Islet of Langerhans (tissue), 1 donor: ENCODE measurements around the gene COL13A1.

Source experiments
- FAIRE-seq: peaks from one replicate; lab custom pipeline; 2011; peaks lifted over from hg19 to GRCh38; lab: Jason Lieb, UNC

COL13A1 gene

DNA sequence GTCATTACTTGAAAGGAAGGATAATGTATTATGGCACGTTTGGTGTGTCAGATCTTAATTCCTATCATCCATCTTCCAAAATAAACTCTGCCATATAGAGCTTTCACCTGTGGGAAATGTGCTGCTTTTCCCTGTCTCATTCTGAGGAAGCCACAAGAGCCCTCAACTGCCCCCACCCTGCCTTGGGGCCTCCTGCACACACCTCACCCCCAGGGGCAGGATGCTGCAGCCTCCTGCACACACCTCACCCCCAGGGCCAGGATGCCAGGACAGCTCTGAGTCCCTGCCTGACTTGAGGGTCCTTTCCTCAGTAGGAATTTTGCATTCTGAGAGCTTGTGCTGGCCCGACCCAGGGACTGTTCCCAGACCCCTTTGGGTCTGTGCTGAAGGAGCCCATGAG, 67.1 kb downstream of the COL13A1 start:
- FAIRE-seq, result no peak

DNA sequence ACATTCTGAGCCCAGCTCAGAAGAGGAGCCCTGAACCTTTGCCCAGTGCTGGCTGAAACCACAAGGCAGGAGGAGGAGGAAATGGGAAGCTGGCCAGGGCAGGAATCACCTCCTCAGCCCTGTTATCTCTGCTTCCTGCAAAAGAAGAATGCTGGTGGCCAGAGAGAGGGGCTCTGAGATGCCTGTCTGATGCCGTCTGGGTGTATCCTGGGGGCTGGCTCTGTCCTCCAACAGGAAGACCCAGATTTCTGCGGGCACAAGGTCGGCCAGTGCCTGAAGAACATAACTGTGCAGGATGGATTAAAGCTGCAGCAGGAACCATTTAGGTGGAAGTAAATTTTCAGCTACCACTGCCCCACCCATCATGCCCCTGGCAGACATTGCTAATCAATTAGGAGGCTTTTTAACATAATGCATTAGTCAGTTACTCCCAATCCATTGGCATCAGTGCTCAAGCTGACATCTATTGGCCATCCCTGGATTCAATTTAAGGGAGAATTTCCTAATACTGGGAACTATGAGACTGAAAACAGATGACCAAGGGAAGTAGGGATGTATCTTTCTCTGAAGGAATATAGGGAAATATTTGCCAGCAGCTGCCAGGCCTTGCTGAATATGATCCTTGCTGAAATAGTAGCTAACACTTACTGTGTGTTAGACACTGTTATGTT, 67.7 kb downstream of the COL13A1 start:
- no peak for FAIRE-seq

DNA sequence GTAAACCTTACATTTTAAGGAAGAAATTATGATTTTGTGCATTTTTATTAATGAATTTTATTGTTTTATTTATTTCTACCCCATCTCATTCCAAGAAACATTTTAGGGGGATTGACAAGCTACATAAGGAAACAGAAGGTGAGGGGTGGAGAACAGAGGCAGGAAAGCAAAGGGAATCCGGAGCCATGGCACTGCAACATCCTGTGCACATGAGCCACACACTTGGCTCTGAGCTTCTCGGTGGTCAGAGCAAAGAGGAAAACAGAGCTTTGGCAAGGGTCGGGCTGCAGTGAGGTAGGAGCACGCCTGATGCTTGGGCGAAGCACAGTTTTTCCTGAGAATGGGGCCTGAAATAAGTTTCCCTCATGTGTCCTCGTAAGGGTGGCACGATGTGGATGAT, 68.9 kb downstream of the COL13A1 start:
- no peak for FAIRE-seq

DNA sequence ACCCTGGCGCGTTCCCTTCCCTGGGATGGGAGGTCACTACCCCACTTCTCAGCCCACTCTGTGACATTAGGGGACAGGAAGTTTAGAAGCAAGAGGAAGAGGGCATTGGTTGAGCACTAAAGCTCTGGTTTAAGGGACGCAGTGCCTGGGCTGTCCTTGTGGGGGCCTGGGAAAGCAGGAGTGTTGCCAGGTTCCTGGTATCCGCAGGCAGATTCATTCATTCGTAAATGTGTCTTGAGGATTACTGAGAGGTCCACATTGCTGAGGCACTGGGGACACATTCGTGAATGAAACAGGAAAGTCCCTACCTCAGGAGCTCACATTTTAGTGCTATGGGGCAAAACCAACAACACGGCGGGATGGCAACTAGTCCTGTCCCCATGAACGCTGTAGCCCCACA, 69.4 kb downstream of the COL13A1 start:
- FAIRE-seq, result no peak

DNA sequence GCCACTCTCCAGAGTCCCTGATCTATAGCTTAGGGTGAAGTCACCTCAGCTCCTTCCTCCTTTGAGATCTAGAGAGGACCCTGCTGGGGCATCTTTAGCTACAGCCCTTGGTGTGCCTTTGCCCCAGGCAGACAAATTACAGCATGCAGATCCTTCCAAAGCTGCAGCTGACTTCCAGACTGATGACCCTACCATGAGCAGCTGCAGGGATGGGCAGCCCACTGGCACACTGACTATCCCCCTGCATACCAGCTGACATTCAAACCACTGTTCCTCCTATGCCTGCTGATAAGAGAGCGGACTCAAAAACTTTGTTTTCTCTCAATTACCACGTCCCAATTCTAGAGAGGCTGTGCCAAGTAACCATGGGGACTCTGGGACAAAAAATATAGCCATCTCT, 70.6 kb downstream of the COL13A1 start:
- FAIRE-seq, result no peak

DNA sequence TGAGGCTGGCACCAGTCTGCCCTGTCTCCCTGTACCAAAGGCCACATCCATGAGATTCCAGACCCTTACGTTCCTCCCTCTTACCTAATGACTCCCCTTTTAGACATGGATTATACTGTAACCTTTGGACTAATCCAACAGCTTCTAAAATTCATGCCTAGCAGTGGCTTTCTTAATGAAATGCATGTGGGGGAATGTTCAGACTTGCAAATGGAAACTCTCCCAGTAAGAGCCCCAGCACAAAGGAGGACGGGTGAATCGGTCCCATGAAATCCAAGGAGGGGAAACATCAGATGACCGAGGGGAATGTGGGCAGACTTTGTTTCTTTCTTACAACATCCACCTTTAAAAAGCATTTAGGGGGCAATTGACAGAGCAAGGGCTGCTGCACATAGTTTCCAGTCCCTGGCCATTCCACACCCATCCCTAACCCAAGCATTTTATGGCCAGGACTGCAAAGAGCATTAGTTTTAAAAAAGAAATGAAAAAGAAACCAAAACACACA, 71.5 kb downstream of the COL13A1 start:
- FAIRE-seq, result no peak

DNA sequence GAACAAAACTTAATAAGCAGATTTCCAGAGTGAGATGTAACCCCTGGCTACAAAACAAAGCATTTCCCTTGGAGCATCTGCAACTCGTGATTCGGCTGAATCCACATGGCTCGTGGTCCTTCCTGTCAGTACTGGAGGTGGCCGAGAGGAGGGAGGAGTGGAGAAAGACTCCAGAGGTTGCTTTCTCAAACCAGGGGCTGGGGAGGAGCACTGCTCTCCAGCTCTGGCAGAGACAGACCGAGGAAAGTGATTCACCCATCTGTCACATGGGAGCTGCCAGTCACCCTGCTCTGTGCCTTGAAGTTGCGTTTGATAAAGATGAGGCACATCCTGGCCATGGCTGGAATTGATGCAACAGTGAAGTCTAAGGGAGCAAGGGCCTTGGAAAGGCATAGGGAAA, 72.7 kb downstream of the COL13A1 start:
- FAIRE-seq, result no peak

DNA sequence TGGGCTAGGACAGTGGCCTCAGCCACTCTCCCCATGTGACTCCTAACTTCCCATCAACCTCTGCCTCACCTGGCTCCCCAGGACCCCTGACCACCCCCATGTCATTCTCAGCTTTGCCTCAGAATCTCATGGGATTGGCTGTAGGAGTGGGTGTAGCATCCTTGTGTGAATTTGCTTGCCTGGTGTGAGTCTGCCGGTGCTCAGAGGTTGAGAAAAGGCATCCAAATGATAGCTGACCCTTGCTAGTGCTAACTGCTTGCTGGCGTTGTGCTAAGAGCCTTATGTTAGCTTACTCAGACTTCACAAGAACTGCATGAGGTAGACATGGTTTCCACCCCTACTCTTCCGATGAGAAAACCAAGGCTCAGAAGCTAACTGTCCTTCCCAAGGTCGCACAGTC, 74.2 kb downstream of the COL13A1 start:
- no peak for FAIRE-seq

DNA sequence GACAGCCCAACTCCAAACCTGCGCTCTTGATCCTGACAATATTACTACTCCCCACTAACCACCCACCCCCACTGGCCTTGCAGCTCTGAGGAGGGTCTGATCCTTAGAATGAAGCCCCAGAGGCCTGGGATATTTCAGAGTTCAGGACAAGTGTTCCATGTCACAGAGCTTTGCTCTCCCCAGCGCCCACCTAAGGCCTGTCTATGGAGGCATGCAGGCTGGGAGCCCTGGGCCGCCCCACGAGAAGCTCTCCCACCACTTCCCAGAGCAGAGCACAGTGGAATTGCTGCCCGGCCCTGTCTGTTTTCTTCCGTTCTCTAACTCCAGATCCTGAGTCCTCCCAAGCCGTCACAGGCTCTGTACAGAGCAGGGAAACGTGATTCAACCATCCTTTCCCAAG, 74.6 kb downstream of the COL13A1 start:
- no peak for FAIRE-seq

DNA sequence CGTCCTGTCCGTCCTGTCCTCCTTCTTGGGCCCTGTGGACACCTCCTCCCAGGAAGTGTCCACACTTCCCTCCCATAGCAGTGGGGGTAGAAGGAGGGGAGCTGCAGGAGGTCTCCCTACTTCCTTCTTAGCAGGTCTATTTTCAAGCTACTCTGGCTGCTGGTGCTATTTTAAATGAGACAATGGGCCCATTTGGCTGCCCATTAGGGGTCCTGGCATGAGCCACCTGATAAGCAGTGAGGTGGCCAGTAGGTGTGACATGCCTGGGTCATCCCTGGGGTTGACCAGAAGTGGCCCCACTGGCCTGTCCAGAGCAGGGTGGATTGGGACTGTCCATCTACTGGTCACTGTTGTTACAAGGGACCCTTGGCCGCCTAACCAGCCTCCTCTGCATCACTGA, 75.2 kb downstream of the COL13A1 start:
- no peak for FAIRE-seq

DNA sequence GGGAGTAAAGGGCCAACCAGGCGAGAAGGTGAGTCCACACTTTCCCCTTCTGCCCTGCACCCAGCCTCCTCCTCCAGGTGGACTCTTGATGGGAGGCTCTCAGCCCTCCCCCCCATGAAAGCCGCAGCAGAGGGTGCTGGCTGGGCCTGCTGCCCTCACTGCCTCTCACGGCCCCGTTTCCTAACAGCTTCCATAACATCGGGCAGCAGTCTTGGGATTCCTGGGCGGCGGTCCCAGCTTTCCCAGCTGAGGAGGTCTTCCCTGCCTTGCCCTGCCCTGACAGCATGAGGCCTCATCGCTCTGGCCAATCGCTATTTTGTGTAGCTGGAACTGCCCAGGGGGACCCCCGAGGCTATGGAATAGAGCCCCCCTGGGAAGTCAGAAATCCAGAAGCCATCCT, 76.3 kb downstream of the COL13A1 start:
- FAIRE-seq, result no peak

DNA sequence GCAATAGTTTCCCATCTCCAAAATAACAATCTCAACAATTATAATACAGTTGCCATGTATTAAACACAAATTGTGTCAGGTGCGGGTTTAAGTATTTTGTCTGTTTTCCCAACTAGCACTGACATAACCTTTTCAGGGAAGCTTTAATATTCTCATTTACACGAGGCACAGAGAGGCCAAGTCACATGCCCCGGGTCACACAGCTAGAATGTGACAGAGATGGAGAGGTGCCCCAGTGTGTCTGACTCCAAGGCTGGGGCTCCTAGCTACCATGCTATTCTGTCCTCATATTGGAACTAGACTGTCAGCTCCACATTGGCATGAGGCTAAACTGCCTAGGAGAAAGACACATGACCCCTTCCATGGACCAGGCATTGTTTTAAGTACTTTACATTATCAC, 77.2 kb downstream of the COL13A1 start:
- FAIRE-seq, result no peak

DNA sequence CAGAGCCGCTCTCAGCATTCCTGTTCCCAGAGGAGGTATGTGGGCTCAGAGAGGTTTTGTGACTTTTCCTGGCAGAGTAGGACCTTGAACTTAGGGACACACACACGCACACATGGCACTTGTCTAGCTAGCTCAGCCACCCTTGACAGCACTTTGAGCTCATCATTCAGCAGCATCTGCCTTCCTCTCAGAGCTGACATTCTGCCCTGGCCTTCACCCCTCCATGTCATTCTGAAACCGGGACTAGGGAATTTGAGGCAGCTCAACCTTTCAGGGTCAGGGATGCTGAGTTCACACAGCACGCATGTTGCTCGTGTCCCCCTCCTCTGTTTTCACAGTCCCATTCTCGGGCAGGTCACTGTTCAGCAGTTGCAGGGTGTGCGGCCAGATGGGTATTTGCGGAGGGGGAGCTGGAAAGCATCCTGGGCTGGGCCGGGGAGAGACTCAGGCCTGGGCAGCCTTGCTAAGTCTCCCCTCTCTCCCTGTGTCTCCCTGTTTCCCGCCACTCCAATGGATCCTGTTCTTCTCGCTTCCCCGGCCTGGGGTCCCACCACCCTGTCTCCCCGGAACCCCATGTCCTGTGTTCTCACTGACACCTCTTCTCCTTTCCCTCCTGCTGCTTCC, 78.0 kb downstream of the COL13A1 start:
- FAIRE-seq, result no peak

DNA sequence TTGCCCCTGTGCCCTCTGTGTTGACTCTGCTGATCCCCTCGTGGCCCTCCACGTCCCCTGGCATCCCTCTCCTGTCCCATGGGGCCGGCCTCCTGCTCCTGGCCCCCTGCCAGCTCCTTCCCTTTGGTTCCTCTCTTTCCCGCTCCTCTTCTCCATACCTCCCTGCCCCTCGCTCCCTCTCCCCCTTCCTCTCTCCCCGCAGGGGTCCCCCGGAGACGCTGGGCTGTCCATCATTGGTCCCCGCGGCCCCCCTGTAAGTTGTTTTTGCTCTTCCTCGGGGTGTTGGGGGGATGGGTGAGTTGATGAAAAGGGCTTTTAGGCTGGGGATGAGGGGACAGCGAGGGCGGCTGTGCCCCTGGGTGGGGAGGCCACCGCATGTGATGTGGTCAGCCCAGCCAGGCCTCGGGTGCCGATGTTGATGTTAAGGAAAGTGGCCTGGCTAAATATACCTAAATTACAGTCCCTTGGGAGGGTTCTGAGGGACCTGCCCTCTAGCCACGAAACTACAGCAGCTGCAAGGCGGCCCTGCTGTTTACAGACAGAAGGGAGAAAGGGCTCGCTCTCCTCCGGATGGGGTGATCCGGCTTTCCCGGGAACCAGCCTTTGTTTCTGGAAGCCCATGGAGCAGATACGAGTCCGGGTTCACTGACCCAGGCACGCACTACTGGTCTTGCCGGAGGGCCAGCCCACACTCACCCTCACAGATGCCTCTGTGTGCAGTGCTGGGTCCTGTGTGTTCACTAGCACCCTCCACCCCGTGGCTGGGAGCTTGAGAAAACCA, 78.8 kb downstream of the COL13A1 start:
- no peak for FAIRE-seq

DNA sequence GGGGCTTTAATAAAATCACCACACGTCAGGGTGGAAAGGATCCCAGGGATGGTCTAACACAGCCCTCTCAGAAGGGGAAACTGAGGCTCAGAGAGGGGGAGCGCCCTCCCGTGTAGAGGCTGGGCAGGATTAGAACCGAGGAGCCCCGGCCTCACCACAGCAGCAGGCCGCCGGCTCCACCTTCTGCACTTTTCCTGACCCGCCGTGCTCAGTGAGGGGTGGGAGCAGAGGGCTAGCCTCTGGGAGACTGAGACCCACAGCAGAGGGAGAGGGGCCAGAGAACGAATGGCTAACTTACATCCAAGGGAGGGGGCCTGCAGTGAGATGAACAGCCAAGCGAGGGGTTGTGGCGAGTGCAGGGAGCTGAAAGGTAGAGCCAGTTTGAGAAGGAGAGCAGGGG, 79.5 kb downstream of the COL13A1 start:
- no peak for FAIRE-seq

DNA sequence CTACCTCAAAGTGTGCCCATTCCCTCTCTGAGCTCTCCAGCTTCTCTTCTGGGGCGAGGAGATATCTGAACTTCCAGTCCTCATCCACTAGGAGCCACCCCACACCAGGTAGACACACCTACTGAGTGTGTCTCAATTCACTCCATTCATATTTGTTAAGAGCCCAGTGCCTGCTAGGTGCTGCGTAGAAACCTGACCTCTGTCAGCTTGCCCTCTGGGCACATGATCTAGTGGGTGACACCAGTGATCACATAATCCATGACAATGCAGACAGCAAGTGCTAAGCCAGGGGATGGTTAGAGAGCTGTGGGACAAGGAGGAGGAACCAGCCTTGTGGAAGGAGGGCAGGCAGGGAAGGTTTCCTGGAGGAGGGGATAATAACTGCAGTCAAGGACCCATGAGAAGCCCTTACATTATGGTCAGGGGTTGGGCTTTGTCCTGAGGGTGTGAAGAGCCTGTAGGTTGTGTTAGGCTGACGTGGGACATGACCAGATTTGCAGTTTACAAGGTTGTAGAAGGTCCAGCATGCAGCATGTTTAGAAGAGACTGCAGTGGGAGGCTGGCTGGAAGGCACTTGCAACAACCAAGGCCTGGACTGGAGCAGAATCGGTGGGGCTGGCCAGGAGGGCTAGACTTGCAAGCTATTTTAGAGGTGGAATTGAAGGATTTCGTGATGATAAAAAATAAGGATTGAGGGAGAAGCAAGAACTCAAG, 81.8 kb downstream of the COL13A1 start:
- no peak for FAIRE-seq

DNA sequence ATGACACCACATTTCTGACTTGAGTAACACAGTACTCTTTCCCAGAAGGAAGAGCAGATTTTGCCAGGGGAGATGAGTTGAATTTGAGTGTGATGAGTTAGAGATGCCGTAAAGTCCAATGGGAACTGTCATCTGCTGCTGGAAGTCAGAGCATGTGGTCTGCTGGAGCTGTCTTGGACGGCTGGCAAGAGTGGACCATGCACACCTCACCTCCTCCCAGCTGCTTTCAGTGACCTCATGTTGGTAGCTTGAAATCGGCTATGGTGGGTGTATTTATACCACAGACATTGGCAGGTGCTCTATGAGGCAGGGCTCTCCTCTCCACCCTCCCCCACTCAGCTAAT, 82.3 kb downstream of the COL13A1 start:
- FAIRE-seq, result no peak

DNA sequence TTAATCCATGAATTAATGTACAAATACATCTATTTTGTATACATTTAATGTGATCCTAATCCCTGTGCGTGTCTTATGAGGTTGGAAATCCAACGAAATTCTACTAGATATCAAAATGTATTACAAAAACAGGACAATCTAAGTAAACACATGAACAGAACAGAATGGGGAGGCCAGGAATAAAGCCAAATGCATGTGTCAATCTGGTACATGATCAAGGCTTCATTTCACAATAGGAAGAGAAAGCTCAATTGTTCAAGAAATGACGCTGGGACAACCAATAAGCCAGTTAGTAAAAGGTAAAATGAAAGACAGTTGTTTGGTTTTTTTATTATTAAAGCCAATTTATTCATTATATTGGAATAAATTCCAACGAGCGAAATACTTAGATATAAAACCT, 83.0 kb downstream of the COL13A1 start:
- no peak for FAIRE-seq

DNA sequence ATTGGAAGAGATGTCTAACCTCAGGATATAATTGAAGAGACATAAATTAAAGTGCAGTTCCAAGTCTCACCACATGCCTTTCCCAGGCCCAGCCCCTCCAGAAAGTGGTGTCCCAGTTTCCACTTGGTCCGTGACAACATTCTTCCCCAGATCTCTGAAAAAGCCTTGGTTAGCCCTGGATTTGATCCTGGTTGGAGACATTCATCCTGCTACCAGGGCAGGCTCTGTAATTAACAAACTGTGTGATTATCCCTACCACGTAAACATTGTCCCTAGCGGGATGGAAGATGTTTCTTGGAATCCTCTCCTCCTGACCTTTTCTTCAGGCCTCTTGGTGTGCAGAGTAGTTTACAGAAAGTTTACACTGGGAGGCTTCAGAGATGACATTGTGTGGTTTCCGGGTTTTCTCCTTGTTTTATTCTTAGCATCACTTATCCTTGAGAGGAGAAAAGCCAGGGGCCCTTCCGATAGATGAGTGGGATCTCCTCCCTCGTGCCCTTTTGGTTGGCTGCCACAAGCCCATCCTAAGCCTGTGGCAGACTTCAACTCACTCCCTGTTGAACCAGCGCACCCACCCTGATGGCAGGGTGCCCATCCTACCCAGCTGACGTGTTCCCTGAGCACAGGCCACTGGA, 83.8 kb downstream of the COL13A1 start:
- no peak for FAIRE-seq

DNA sequence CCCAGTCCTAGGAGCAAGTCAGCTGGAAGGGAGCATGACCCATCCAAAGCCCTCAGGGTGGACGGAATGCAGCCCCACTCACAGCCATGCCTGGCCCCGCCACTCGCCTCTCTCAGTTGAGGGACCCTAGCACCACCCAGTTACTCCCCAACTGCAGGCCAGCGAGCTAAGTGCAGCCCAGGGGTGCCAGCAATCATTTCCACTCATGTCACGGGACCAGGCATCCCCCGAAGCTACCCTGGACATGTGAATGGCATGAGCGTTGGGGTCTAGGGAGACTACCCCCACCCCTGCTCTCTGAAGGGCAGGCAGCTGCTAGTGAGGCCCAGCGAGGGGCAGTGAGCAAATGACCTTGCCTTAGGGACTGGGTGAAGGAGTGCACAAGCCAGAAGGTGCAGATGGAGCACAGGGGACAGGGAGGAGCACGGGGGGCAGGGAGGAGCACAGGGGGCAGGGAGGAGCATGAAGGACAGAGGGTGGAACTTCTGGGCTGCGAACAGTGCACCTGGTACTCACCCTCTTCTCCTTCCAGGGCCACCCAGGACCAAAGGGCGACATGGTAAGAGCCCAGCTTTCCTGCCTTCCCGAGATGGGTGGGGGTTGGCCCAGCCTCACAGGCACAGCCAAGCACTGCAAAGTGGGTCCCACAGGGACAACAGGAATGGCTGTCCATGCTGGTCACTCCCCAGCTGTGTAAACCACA, 87.3 kb downstream of the COL13A1 start:
- no peak for FAIRE-seq

DNA sequence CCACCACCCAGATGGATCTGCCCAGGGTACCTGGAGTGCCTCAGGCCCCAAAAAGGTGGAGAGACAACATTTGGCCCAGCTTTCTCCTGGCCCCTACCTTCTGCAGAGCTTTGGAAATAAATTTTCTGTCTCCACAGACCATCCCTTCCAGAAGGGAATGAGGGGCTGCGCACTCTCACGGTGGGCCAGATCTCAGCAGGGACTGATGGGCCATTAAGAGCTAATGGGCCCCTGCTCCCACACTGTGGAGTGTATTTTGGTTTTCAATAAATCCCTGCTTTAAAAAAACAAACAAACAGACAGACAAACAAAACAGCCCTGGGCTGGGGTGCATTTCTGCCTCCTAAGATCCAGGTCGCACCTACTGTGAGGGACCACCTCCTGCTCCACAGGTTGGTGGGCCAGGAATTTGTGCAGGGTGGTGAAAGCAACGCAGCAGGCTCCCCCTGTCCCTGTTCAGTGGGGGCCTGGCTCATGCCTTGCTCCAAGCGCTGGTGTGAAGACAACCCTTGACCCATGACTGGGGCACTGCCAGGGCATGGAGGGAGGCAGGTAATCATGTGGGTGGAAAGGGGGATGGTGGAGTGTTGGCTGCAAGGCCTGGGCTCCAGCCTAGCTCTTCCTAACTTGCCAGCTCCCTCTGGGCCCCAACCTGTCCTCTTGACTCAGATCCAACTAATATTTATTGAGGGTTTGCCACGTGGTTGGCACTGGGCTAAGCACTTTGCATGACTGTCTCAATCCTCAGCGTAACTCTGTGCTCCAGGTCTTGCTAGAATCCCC, 88.5 kb downstream of the COL13A1 start:
- FAIRE-seq, result no peak
